HepG2 (cell line): Measurements from ENCODE around the gene STARD10. TPM values are rescaled to one million over a fixed set of nuclear protein-coding genes. Genes with fewer than 3 reads are reported as not detected.

Experiments used
- CBX5 ChIP-seq: sonication (generic); formaldehyde crosslinking; IDR thresholded peaks from 2 replicates; pipeline ENCODE4 v1.4.0; 2020; ENCODE audit warnings: missing genetic modification reagents, borderline replicate concordance
- ERF ChIP-seq: IDR thresholded peaks from 2 replicates; pipeline ENCODE4 v1.6.1; 2018; ENCODE audit warnings: missing biosample characterization, missing genetic modification reagents
- GATAD2A ChIP-seq: IDR thresholded peaks from 2 replicates; pipeline ENCODE4 v1.6.1; 2016
- HES4 ChIP-seq: sonication (generic); formaldehyde crosslinking; IDR thresholded peaks from 2 replicates; pipeline ENCODE4 v1.9.0; 2021; ENCODE audit warnings: mild to moderate bottlenecking, missing genetic modification reagents, borderline replicate concordance
- KDM3A ChIP-seq: IDR thresholded peaks from 2 replicates; pipeline ENCODE4 v1.6.1; 2018; ENCODE audit warnings: low read depth, missing compliant biosample characterization
- MEIS1 ChIP-seq: sonication (generic); formaldehyde crosslinking; IDR thresholded peaks from 2 replicates; pipeline ENCODE4 v1.9.0; 2021; ENCODE audit warnings: mild to moderate bottlenecking, missing genetic modification reagents, moderate library complexity, borderline replicate concordance
- MTA1 ChIP-seq: sonication (generic); formaldehyde crosslinking; IDR thresholded peaks from 2 replicates; pipeline ENCODE4 v1.4.0; 2020; ENCODE audit warnings: missing genetic modification reagents, mild to moderate bottlenecking, borderline replicate concordance
- NFYC ChIP-seq: IDR thresholded peaks from 2 replicates; pipeline ENCODE4 v1.6.1; 2016; ENCODE audit warnings: missing genetic modification reagents, missing compliant biosample characterization
- ONECUT2 ChIP-seq: sonication (generic); formaldehyde crosslinking; IDR thresholded peaks from 2 replicates; pipeline ENCODE4 v1.4.0; 2020; ENCODE audit warnings: missing genetic modification reagents
- SIN3A ChIP-seq: IDR thresholded peaks from 2 replicates; pipeline ENCODE4 v1.6.1; 2011; ENCODE audit warnings: low read depth, mild to moderate bottlenecking, control low read depth, low read length, borderline replicate concordance
- STAG1 ChIP-seq: sonication (generic); formaldehyde crosslinking; IDR thresholded peaks from 2 replicates; pipeline ENCODE4 v1.4.0; 2020; ENCODE audit warnings: missing genetic modification reagents
- TBX3 ChIP-seq: fragments of 450-650 bp; IDR thresholded peaks from 2 replicates; pipeline ENCODE4 v1.6.1; 2017; ENCODE audit warnings: antibody characterized with exemption, mild to moderate bottlenecking, inconsistent platforms, borderline replicate concordance
- YEATS4 ChIP-seq: sonication (generic); formaldehyde crosslinking; IDR thresholded peaks from 2 replicates; pipeline ENCODE4 v1.4.0; 2020; ENCODE audit warnings: missing genetic modification reagents, borderline replicate concordance
- ZBTB8A ChIP-seq: sonication (generic); formaldehyde crosslinking; IDR thresholded peaks from 2 replicates; pipeline ENCODE4 v1.4.0; 2020; ENCODE audit warnings: mild to moderate bottlenecking, low read depth, missing genetic modification reagents, borderline replicate concordance
- ZNF3 ChIP-seq: IDR thresholded peaks from 2 replicates; pipeline ENCODE4 v1.7.0; 2017; ENCODE audit warnings: inconsistent platforms
- ZNF558 ChIP-seq: sonication (generic); formaldehyde crosslinking; IDR thresholded peaks from 2 replicates; pipeline ENCODE4 v1.9.0; 2022; ENCODE audit warnings: mild to moderate bottlenecking, missing genetic modification reagents, borderline replicate concordance
- ZNF775 ChIP-seq: sonication (generic); formaldehyde crosslinking; IDR thresholded peaks from 2 replicates; pipeline ENCODE4 v1.4.0; 2020; ENCODE audit warnings: missing genetic modification reagents, mild to moderate bottlenecking, moderate library complexity, borderline replicate concordance
- ZNF878 ChIP-seq: sonication (generic); formaldehyde crosslinking; IDR thresholded peaks from 2 replicates; pipeline ENCODE4 v1.8.1; 2023; ENCODE audit warnings: mild to moderate bottlenecking, missing genetic modification reagents, moderate library complexity
- polyA plus RNA-seq, 8 experiments: library from polyadenylated mRNA; depleted of rRNA in 3 of 8; stranded (reverse) in 7 of 8; unstranded in 1 of 8; fragments of >200 nt; fragmentation: Illumina TruSeq in 4 of 8; extraction: Trizol in 4 of 8; gene quantifications; 2 replicates each; pipeline versions ENCODE4 v1.2.1 to v1.2.3, GENCODE V29; 2011 to 2016; ENCODE audit warnings: low read depth in 4 of 8, missing spikeins in 1 of 8, mixed read lengths in 1 of 8; ENCODE audit not compliant: insufficient read depth in 1 of 8
- total RNA-seq, 5 experiments: library from RNA; depleted of rRNA; stranded (reverse); fragments of >200 nt; fragmentation: Illumina TruSeq; extraction: Trizol; gene quantifications; 2 replicates each; pipeline ENCODE4 v1.2.3, GENCODE V29; 2016; ENCODE audit warnings: low read depth in 1 of 5
- TF ChIP-seq, protein P1 (sequence below): sonication (generic); formaldehyde crosslinking; IDR thresholded peaks from 2 replicates; pipeline ENCODE4 v1.4.0; 2020; ENCODE audit warnings: missing genetic modification reagents
- TF ChIP-seq, protein P2 (sequence below): sonication (generic); formaldehyde crosslinking; IDR thresholded peaks from 2 replicates; pipeline ENCODE4 v1.4.0; 2020; ENCODE audit warnings: missing genetic modification reagents
- TF ChIP-seq, protein P3 (sequence below): sonication (generic); formaldehyde crosslinking; IDR thresholded peaks from 2 replicates; pipeline ENCODE4 v1.4.0; 2020; ENCODE audit warnings: missing genetic modification reagents
- TF ChIP-seq, protein P4 (sequence below): sonication (generic); formaldehyde crosslinking; IDR thresholded peaks from 2 replicates; pipeline ENCODE4 v1.4.0; 2020; ENCODE audit warnings: missing genetic modification reagents

STARD10 gene
- total and polyA plus RNA-seq, 2 of the 13 experiments (the other 11 are each of a cell fraction or from before 2014, with no cell fraction given) = 260 to 341 TPM

DNA sequence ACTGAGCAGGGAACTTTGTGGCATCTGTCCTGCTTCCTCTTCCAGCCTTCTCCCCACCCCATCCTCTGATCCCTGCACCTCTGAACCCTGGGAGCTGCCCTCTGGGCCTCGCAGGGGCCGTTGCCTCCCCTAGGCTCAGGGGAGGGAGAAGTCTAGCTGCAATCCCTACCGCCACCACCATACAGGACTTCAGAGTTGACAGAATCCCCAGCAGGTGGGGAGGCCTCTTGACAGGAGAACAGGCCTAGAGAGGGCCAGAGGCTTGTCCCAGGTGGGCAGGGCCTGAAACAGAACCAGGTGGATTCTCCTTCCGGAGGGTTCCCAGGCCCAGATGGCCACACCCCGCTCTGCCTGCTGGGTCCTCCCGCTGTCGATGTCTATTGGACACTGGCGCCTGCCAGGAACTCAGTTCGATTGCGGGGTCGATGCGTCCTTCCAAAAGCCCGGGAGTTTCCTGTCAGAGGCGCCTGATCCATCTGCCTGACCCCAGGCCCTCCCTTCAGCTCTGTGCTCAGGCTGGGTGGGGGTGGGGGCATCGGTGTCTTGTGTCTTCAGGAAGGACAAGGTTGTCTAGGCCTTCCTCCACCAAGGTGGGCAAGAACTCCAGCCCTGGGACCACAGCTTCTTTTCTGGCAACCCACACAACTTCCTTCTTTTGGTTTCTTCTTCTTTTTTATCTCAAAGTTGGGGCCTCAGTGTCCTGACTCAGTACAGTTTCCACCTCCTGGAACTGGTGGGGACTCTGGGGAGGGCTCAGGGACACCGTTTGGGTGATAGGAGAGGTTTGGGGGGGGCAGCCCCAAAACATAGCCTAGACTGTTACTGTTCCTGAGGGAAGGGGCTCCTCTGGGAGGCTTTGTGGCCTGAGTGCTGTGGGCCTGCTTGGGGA lies 6.4 kb downstream of the STARD10 start (continued):
- TF ChIP-seq, protein P1, sequence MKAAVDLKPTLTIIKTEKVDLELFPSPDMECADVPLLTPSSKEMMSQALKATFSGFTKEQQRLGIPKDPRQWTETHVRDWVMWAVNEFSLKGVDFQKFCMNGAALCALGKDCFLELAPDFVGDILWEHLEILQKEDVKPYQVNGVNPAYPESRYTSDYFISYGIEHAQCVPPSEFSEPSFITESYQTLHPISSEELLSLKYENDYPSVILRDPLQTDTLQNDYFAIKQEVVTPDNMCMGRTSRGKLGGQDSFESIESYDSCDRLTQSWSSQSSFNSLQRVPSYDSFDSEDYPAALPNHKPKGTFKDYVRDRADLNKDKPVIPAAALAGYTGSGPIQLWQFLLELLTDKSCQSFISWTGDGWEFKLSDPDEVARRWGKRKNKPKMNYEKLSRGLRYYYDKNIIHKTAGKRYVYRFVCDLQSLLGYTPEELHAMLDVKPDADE = no peak
- TF ChIP-seq, protein P2, sequence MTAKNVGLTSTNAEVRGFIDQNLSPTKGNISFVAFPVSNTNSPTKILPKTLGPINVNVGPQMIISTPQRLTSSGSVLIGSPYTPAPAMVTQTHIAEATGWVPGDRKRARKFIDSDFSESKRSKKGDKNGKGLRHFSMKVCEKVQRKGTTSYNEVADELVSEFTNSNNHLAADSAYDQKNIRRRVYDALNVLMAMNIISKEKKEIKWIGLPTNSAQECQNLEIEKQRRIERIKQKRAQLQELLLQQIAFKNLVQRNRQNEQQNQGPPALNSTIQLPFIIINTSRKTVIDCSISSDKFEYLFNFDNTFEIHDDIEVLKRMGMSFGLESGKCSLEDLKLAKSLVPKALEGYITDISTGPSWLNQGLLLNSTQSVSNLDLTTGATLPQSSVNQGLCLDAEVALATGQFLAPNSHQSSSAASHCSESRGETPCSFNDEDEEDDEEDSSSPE (CRISPR knock-in tag) = peak; percentile 76
- TF ChIP-seq KDM3A (CRISPR knock-in tag) (peak; percentile 81; the same call in 1 of the 2 replicates), ONECUT2 (CRISPR knock-in tag) (peak; percentile 65), ZNF775 (CRISPR knock-in tag) (peak; percentile 60; the same call in 1 of the 2 replicates), MEIS1 (CRISPR knock-in tag) (peak; percentile 86), ZBTB8A (0 out of 2 replicates have a peak, but pooled peaks have one; percentile 39), SIN3A (peak; percentile 87; the same call in 1 of the 2 replicates), TBX3 (peak; percentile 8; the same call in 1 of the 2 replicates), ZNF558 (no peak), ERF (CRISPR knock-in tag) (peak; percentile 79; the same call in 1 of the 2 replicates), NFYC (CRISPR knock-in tag) (peak; percentile 79), YEATS4 (CRISPR knock-in tag) (no peak), GATAD2A (CRISPR knock-in tag) (peak; percentile 75), MTA1 (CRISPR knock-in tag) (peak; percentile 72; the same call in 1 of the 2 replicates), HES4 (CRISPR knock-in tag) (0 out of 2 replicates have a peak, but pooled peaks have one; percentile 27), ZNF3 (no peak), STAG1 (peak; percentile 26; the same call in 1 of the 2 replicates), CBX5 (CRISPR knock-in tag) (no peak), ZNF878 (CRISPR knock-in tag) (0 out of 2 replicates have a peak, but pooled peaks have one; percentile 3)
- TF ChIP-seq, protein P3, sequence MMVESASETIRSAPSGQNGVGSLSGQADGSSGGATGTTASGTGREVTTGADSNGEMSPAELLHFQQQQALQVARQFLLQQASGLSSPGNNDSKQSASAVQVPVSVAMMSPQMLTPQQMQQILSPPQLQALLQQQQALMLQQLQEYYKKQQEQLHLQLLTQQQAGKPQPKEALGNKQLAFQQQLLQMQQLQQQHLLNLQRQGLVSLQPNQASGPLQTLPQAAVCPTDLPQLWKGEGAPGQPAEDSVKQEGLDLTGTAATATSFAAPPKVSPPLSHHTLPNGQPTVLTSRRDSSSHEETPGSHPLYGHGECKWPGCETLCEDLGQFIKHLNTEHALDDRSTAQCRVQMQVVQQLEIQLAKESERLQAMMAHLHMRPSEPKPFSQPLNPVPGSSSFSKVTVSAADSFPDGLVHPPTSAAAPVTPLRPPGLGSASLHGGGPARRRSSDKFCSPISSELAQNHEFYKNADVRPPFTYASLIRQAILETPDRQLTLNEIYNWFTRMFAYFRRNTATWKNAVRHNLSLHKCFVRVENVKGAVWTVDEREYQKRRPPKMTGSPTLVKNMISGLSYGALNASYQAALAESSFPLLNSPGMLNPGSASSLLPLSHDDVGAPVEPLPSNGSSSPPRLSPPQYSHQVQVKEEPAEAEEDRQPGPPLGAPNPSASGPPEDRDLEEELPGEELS (CRISPR knock-in tag) = 0 out of 2 replicates have a peak, but pooled peaks have one; percentile 39
- TF ChIP-seq, protein P4, sequence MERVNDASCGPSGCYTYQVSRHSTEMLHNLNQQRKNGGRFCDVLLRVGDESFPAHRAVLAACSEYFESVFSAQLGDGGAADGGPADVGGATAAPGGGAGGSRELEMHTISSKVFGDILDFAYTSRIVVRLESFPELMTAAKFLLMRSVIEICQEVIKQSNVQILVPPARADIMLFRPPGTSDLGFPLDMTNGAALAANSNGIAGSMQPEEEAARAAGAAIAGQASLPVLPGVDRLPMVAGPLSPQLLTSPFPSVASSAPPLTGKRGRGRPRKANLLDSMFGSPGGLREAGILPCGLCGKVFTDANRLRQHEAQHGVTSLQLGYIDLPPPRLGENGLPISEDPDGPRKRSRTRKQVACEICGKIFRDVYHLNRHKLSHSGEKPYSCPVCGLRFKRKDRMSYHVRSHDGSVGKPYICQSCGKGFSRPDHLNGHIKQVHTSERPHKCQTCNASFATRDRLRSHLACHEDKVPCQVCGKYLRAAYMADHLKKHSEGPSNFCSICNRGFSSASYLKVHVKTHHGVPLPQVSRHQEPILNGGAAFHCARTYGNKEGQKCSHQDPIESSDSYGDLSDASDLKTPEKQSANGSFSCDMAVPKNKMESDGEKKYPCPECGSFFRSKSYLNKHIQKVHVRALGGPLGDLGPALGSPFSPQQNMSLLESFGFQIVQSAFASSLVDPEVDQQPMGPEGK (CRISPR knock-in tag) = peak; percentile 85
